AG09309 (cell line): Measurements from ENCODE around the gene PLCD3.

Experiments
- DNase-seq: peaks from one replicate; pipeline ENCODE4 v3.0.0-alpha.2; 2010; ENCODE audit warnings: low read depth
- H3K4me3 ChIP-seq: 2 replicates; pipeline ENCODE4 v1.5.1; 2011; ENCODE audit warnings: mild to moderate bottlenecking, low read depth, low read length, moderate library complexity; ENCODE audit not compliant: control insufficient read depth
- TF ChIP-seq, protein P1 (sequence below): IDR thresholded peaks from 2 replicates; pipeline ENCODE4 v1.5.1; 2011; ENCODE audit warnings: mild to moderate bottlenecking, low read depth, low read length, inconsistent platforms; ENCODE audit not compliant: insufficient read depth, control insufficient read depth; ENCODE audit errors: missing control alignments

The PLCD3 gene

DNA sequence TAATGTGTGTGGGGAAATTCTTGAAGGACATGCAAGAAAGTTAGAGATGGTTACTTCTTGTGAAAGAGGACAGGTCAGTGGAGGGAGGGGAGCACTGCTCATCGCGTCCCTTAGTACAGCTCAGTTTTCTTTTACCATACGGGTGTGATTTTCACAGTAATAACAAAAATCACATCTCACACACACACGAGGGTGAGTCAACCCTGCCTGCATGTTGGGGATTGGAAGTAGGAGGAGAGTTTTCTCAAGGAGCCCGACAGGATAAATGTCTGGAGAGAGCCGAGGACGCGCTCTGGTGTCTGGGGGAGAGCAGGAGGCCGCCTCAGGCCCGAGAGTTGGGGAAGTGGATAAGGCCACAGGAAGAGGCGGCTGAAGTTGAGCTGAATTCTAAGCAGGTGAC lies 16.4 kb downstream of the PLCD3 start:
- H3K4me3 ChIP-seq, result no peak overlapping the region
- TF ChIP-seq, protein P1, sequence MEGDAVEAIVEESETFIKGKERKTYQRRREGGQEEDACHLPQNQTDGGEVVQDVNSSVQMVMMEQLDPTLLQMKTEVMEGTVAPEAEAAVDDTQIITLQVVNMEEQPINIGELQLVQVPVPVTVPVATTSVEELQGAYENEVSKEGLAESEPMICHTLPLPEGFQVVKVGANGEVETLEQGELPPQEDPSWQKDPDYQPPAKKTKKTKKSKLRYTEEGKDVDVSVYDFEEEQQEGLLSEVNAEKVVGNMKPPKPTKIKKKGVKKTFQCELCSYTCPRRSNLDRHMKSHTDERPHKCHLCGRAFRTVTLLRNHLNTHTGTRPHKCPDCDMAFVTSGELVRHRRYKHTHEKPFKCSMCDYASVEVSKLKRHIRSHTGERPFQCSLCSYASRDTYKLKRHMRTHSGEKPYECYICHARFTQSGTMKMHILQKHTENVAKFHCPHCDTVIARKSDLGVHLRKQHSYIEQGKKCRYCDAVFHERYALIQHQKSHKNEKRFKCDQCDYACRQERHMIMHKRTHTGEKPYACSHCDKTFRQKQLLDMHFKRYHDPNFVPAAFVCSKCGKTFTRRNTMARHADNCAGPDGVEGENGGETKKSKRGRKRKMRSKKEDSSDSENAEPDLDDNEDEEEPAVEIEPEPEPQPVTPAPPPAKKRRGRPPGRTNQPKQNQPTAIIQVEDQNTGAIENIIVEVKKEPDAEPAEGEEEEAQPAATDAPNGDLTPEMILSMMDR, result no peak
- DNase-seq, result no peak

DNA sequence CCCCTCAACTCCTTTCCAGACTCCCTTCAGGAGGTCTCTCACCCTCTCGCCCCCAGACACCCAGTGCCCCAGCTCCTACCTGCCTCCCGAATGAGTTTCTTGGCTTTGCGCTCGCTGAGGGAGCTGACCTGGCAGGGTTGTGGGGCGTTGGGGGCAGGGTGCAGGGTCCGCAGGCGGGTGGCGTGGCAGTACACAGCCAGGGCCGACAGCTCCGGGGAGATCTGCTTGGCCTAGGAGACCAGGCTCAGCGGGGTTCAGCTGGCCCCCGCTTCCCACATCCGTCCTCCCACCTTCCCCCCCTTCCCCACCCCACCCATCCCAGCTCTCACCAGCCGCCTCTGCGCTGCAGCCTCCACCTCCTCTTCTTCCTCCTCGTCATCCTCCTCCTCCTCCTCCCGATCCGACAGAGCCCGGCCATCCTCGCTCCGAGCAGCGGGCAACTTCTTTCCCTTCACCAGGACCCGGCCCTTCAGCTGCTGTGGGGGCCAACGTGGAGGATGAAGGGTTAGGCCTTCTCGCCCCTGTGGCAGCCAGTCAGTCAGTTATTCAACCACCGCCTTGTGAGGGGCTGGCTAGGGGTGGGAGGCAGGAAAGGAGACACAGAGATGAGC lies 17.2 kb downstream of the PLCD3 start:
- no peak for DNase-seq
- TF ChIP-seq, protein P1, result no peak

DNA sequence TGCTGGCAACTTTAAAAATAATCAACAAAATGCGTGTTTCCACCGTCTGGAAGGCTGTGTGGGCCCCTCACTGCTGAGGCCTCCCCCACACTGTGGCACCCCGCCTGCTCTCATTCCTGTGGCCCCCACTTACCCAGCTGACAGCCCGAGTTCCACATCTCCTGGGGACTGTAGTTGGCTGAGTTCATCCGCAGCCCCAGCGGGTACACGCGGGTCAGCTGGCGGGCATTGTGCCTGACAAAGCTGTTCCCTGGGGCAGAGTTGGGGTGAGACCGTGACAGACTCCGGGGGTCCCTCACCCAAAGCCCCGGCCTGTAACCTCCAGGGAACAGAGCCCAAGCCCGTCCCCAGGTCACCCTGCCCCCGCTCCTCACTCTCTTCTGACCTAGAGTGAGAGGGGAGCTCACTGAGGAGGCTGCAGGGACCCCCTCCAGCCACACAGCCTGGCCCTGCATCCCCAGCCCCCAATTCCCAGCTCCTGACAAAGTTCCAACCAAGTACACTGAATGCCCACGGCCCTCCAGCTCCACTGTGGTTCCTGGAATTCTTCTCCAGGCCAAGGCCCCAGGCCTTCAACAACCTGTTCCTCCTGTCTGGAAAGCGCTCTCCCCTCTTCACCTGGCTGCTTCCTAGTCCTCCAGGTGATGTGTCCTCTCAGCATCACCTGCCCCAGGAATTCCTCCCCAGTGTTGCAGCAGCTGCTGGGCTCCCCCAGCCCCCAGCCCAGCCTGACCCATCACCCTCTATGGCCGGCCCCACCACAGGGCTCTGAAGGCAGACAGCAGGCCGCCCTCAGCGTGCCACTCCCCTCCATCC lies 18.0 kb downstream of the PLCD3 start:
- H3K4me3 ChIP-seq, result no peak overlapping the region
- no peak for DNase-seq
- TF ChIP-seq, protein P1, result no peak

More for the DNA sequence above, 17.2 kb downstream of the PLCD3 start:
- no peak overlapping the region for H3K4me3 ChIP-seq

DNA sequence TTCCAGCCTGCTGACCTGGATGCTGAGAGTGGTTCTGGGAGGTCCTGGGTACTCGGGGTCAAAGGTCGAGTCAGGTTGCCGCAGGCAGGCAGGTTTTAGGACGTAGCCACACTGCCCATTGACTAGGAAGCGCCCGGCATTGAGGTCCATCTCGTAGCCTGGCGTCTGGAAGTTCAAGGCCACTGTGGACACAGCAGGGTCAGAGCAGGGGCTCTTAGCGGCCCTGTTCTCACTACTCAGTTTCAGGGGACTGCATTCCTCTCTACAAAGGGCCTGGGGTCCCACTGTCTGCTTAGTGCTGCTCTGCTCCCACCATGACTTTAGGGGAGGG lies 18.9 kb downstream of the PLCD3 start:
- TF ChIP-seq, protein P1, result no peak
- no peak for DNase-seq
- H3K4me3 ChIP-seq, result no peak overlapping the region

DNA sequence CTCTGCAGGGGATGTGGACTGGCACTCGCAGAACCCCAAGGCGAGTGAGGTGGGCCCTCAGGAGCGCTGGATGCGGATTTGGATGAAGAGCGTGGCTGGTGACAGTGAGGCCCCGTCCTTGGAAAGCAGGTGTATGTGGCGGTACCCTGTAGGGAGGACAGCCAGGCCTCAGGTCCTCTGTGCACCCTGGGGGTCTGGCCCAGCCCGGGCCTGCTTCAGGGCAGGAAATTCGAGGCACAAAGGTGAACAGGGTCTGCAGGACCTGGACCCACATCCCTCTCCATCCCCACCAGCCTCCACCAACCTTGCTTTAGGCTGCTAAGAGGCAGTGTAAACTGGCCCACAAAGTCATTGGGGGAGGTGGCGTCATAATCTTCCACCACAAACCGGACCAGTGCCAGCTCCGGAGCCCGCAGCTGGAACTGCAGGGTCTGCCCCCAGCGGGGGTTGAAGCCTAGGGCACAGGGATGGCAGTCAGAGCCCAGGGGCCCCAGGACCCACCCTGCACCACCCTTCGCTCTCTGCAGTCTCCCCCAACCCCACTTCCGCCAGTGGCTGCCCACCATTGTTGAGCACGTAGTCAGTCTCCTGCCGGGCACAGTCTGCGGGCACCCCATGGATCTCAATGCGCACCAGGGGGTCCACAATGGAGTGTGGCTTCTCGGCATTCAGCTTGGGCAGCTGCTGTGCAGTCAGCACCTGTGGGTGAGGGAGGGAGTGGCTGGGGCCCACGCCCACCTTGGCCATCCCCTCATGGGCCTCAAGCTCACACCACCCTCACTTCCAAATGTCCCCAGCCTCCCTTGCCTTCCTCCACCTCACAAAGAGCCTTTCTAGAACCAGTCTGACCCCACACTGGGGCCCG lies 19.5 kb downstream of the PLCD3 start:
- H3K4me3 ChIP-seq, result no peak overlapping the region
- DNase-seq, result no peak
- TF ChIP-seq, protein P1, result no peak

DNA sequence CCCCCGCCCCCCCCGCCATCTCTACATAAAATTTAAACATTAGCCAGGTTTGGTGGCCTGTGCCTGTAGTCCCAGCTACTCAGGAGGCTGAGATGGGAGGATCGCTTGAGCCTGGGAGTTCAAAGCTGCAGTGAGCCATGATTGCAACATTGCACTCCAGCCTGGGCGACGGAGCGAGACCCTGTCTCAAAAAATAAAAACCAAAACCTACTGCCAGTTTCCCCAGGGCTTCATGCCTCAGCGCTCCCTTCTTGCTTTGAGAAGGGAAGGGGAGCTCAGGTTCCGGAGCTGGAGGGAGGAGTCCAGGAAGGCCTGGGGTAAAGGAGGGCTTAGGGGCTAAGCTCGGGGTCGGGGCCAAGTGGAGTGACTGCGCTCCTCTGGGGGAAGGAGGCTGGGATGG lies 20.5 kb downstream of the PLCD3 start:
- TF ChIP-seq, protein P1, result no peak

More for the DNA sequence above, 20.5 kb downstream of the PLCD3 start:
- DNase-seq, result no peak
- no peak overlapping the region for H3K4me3 ChIP-seq
